Chondrocyte (in vitro differentiated cells): ENCODE results near the gene HOXB2. TPM values are rescaled to one million over a fixed set of nuclear protein-coding genes. Genes with fewer than 3 reads are reported as not detected.

ENCODE experiments used
- DNase-seq: peaks from one replicate; pipeline ENCODE4 v3.0.0; 2021; ENCODE audit warnings: mixed read lengths, low spot score
- H3K27ac Mint-ChIP-seq: one replicate; pipeline ENCODE4 v1.8.0; 2021; ENCODE audit warnings: mild to moderate bottlenecking, moderate library complexity, mixed read lengths; ENCODE audit not compliant: unreplicated experiment
- H3K27me3 Mint-ChIP-seq: 2 replicates; pipeline ENCODE4 v1.8.0; 2021; ENCODE audit warnings: low read depth, mixed read lengths
- H3K36me3 Mint-ChIP-seq: 2 replicates; pipeline ENCODE4 v1.8.0; 2021; ENCODE audit warnings: low read depth, mixed read lengths
- H3K4me1 Mint-ChIP-seq: 2 replicates; pipeline ENCODE4 v1.8.0; 2021; ENCODE audit warnings: low read depth, mild to moderate bottlenecking, mixed read lengths
- H3K4me3 Mint-ChIP-seq: one replicate; pipeline ENCODE4 v1.8.0; 2021; ENCODE audit warnings: mild to moderate bottlenecking, moderate library complexity, mixed read lengths; ENCODE audit not compliant: unreplicated experiment
- H3K9me3 Mint-ChIP-seq: 2 replicates; pipeline ENCODE4 v1.8.0; 2021; ENCODE audit warnings: low read depth, mixed read lengths
- CTCF ChIP-seq: fragments of 200-600 bp; sonication (generic); IDR thresholded peaks from 2 replicates; pipeline ENCODE4 v1.5.0; 2021; ENCODE audit warnings: antibody characterized with exemption, mild to moderate bottlenecking, moderate library complexity
- total RNA-seq: library from RNA; stranded (reverse); gene quantifications from 3 replicates; pipeline ENCODE4 v1.2.1, GENCODE V29; 2021

The HOXB2 gene
- total RNA-seq, 1 donor from 2014 or later = 0.72 TPM

- Mint-ChIP-seq H3K36me3 (no peaks in the 10 kb centered on the region), H3K9me3 (no peaks in the 10 kb centered on the region), H3K4me1 (no peaks in the 10 kb centered on the region), H3K27ac (no peak overlapping the region), H3K4me3 (no peak overlapping the region), H3K27me3 (peaks cover 67% of the 10 kb centered on the region)
- no peak for TF ChIP-seq CTCF
- no peak for DNase-seq
Observed at GRCh38 chr17:48517478-48517877, 27.4 kb downstream of the HOXB2 start.

- TF ChIP-seq CTCF = no peak
- no peak overlapping the region for H3K4me3 Mint-ChIP-seq
- no peaks in the 10 kb centered on the region for H3K36me3 Mint-ChIP-seq
- no peak overlapping the region for H3K27ac Mint-ChIP-seq
- H3K9me3 Mint-ChIP-seq = no peaks in the 10 kb centered on the region
- H3K27me3 Mint-ChIP-seq = peaks cover 64% of the 10 kb centered on the region
- DNase-seq = no peak
- no peaks in the 10 kb centered on the region for H3K4me1 Mint-ChIP-seq
Observed at GRCh38 chr17:48515925-48516900, 28.7 kb downstream of the HOXB2 start.

- DNase-seq = no peak
- Mint-ChIP-seq H3K27ac (no peak overlapping the region), H3K4me3 (no peak overlapping the region), H3K27me3 (peaks cover 52% of the 10 kb centered on the region), H3K4me1 (no peaks in the 10 kb centered on the region), H3K9me3 (no peaks in the 10 kb centered on the region), H3K36me3 (no peaks in the 10 kb centered on the region)
- TF ChIP-seq CTCF = no peak
Observed at GRCh38 chr17:48514477-48514876, 30.4 kb downstream of the HOXB2 start.

GRCh38 chr17:48513666-48514455, 31.0 kb downstream of the HOXB2 start:
- peaks cover 50% of the 10 kb centered on the region for H3K27me3 Mint-ChIP-seq
- no peaks in the 10 kb centered on the region for H3K4me1 Mint-ChIP-seq
- H3K36me3 Mint-ChIP-seq = no peaks in the 10 kb centered on the region
- H3K9me3 Mint-ChIP-seq = no peaks in the 10 kb centered on the region
- DNase-seq = no peak
- TF ChIP-seq CTCF = no peak
- no peak overlapping the region for H3K27ac Mint-ChIP-seq
- H3K4me3 Mint-ChIP-seq = no peak overlapping the region

- Mint-ChIP-seq H3K27me3 (peaks cover 49% of the 10 kb centered on the region), H3K4me3 (no peak overlapping the region), H3K27ac (no peak overlapping the region), H3K4me1 (no peaks in the 10 kb centered on the region), H3K36me3 (no peaks in the 10 kb centered on the region), H3K9me3 (no peaks in the 10 kb centered on the region)
- TF ChIP-seq CTCF = no peak
- DNase-seq = no peak
Observed at GRCh38 chr17:48513097-48513496, 31.8 kb downstream of the HOXB2 start.
